Fibroblast of mammary gland (primary cell): ENCODE measurements around the gene PPP1R14C.

Experiments
- DNase-seq: peaks from one replicate; pipeline ENCODE4 v3.0.0-alpha.2; 2010; ENCODE audit warnings: low read depth
- H3K4me3 ChIP-seq: 2 replicates; pipeline ENCODE4 v1.5.1; 2011; ENCODE audit warnings: low read depth, mild to moderate bottlenecking, low read length, moderate library complexity; ENCODE audit not compliant: control insufficient read depth
- TF ChIP-seq, protein P1 (sequence below): conservative IDR thresholded peaks from 2 replicates; pipeline ENCODE4 v1.5.1; 2011; ENCODE audit warnings: low read depth, low read length, inconsistent platforms; ENCODE audit not compliant: control insufficient read depth, insufficient read depth

Gene PPP1R14C

DNA sequence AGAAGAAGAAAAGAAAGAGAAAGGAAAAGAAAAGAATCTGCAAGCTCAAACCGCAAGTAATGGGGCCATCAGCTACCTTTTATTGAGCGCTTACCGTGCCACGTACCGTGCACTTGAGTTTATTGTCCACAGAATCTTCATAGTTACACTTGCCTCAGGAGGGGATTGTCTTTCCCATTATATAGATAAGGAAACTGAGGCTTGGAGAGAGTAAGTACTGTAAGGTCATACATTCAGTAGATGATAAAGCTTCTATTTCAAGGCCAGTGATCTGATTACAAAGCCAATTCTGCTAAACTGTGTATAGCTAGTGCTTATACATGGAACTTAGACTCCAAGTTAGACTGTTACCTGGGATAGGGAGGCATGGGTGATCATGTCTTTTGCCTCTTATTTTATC is 115.5 kb downstream of the PPP1R14C start:
- no peak overlapping the region for H3K4me3 ChIP-seq
- no peak for DNase-seq
- TF ChIP-seq, protein P1, sequence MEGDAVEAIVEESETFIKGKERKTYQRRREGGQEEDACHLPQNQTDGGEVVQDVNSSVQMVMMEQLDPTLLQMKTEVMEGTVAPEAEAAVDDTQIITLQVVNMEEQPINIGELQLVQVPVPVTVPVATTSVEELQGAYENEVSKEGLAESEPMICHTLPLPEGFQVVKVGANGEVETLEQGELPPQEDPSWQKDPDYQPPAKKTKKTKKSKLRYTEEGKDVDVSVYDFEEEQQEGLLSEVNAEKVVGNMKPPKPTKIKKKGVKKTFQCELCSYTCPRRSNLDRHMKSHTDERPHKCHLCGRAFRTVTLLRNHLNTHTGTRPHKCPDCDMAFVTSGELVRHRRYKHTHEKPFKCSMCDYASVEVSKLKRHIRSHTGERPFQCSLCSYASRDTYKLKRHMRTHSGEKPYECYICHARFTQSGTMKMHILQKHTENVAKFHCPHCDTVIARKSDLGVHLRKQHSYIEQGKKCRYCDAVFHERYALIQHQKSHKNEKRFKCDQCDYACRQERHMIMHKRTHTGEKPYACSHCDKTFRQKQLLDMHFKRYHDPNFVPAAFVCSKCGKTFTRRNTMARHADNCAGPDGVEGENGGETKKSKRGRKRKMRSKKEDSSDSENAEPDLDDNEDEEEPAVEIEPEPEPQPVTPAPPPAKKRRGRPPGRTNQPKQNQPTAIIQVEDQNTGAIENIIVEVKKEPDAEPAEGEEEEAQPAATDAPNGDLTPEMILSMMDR, result no peak

DNA sequence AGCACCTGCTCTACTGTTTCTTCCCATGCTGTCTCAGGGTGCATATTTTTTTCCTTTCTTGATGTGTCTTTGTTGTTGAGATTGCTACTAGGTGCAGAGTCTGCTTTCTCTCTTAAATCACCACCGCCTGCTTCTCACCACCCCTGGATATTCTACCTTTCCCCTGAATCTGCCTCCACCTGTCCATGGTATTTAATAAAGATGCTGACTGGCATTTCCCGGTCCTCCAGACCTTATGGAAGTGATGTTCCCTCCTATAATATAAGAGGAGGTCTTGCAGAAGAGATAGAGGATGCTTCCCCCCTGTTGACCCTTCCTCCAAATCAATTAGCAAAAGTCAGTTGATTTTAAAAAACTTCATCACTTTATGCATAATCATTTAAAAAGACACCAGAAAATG is 118.1 kb downstream of the PPP1R14C start:
- DNase-seq, result no peak
- TF ChIP-seq, protein P1, result no peak
- H3K4me3 ChIP-seq, result no peak overlapping the region

DNA sequence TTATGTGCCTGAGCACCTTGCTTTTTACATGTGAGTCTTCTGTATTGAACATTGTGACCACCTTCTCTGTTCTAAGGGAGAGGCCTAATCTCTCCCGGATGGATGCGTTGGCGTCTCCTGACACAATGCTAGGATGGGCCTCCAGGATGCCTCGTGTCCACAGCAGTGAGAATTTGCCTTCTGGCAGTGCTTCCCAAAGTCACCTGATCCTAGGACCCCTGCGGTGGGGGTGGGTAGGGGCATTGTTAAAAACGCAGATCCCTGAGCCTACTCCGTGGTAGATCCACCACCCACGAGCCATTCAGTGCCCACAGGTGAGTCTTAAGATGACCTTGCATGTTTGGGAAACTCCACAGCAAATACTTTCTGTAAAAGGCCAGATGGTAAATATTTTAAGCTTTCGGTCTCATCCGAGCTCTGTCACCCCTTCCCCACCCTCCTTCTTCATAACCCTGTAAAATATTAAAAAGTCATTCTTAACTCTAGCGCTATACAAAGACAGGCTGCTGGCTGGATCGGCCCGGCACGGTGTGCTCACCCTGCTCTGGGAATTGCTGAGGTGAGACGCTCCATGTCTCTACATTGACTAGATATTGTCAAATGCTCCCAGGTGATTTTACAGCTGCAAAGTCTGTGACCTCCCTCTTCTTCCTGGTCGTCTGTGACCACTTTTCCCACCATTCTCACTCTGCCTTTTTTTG is 119.3 kb downstream of the PPP1R14C start:
- TF ChIP-seq, protein P1, result no peak
- DNase-seq, result no peak
- H3K4me3 ChIP-seq, result no peak overlapping the region

DNA sequence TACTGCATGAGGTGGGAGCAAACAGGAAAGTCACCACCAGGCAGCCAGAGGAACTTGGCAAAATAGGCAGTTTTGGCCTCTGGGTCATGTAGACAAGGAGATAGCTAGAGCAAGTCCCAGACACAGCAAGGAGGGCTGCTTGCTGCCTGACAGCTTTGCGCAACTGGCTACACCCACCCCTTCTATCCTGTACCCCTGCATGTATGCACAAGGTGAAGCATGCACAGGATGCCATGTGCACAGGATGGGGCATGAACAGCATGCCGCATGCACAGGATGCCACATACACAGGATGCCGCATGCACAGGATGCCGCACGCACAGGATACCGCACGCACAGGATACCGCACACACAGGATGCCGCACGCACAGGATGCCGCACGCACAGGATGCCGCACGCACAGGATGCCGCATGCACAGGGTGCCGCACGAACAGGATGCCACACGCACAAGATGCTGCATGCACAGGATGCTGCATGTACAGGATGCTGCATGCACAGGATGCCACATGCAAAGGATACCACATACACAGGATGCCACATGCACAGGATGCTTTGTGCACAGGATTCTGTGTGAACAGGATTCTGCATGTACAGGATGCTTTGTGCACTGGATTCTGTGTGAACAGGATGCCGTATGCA is 121.0 kb downstream of the PPP1R14C start:
- H3K4me3 ChIP-seq, result no peak overlapping the region
- DNase-seq, result no peak

DNA sequence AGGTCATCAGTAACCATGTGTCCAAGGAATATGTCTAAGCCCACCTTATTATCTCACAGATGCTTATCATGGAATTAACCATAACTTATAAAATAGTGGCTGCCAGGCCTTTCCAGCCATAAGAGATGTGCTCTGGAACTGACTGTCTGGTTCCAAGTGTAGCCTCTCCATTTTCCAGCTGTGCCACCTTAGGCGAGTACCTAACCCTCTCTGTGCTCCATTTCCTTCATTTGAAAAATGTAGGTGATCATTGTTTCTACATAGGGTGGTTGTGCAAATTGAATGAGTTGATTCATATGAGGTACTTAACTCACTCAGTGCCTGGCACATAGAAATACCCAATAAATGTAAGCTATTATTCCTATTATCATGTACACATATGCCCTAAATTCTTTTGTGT is 123.5 kb downstream of the PPP1R14C start:
- TF ChIP-seq, protein P1, result no peak
- no peak overlapping the region for H3K4me3 ChIP-seq
- DNase-seq, result no peak

More for the DNA sequence above, 121.0 kb downstream of the PPP1R14C start:
- TF ChIP-seq, protein P1, result no peak

DNA sequence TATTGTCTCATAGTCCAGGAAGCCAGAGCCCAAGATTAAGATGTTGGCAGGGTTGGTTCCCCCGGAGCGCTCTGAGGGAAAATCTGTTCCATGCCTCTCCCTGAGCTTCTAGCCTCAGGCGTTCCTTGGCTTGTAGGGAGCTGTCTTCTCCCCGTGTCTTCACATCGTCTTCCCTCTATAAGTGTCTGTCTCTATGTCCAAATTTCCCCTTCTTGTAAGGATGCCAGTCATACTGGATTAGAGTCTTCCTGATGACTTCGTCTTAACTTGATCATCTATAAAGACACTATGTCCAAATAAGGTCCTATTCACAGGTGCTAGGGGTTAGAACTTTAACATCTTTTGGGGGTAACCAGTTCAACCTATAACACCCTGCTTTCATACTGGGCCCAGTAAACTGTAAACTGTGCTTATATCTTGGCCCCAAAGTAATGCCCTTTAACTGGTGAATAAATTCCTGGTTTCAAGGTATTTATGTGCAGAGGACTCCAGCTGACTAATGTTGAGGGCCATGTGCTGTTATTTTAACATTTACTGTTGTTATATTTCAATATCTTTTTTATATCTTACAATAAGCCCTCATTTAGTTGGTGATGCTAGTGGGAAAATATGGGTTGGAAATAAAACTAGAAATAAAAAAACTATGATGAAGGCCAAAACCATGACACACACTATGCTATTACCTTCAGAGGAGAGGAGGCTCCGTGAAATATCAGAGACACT is 124.3 kb downstream of the PPP1R14C start:
- no peak overlapping the region for H3K4me3 ChIP-seq
- TF ChIP-seq, protein P1, result no peak
- no peak for DNase-seq
